Stimulated activated CD4-positive, alpha-beta T cell treated with anti-CD3 and anti-CD28 coated beads, Interleukin-1b, Interleukin-23, amount 100 ng/mL, for 4 hours (primary cell): ENCODE data around the gene MMP17.

ENCODE experiments used
- DNase-seq, 2 donors: peaks; one replicate each; pipeline ENCODE4 v3.0.0-alpha.2; 2020; ENCODE audit warnings: low read depth in 2 of 2

Gene MMP17

GRCh38 chr12:131849700-131850553, 21.7 kb downstream of the MMP17 start:
- DNase-seq: no peak

- no peak for DNase-seq
Measured at GRCh38 chr12:131850856-131851559, 22.8 kb downstream of the MMP17 start.

- no peak for DNase-seq
Measured at GRCh38 chr12:131851741-131852550, 23.8 kb downstream of the MMP17 start.

GRCh38 chr12:131852551-131853299, 24.5 kb downstream of the MMP17 start:
- no peak for DNase-seq

- no peak for DNase-seq
Measured at GRCh38 chr12:131853832-131854797, 25.9 kb downstream of the MMP17 start.

GRCh38 chr12:131854861-131855476, 26.8 kb downstream of the MMP17 start:
- no peak for DNase-seq

GRCh38 chr12:131855521-131856142, 27.4 kb downstream of the MMP17 start:
- DNase-seq: no peak

- DNase-seq: no peak
Measured at GRCh38 chr12:131856366-131857097, 28.3 kb downstream of the MMP17 start.

GRCh38 chr12:131857908-131858850, 30.0 kb downstream of the MMP17 start:
- DNase-seq: no peak

- DNase-seq: no peak
Measured at GRCh38 chr12:131860472-131861260, 32.5 kb downstream of the MMP17 start.

GRCh38 chr12:131861261-131862083, 33.3 kb downstream of the MMP17 start:
- DNase-seq: no peak

GRCh38 chr12:131862084-131862441, 33.9 kb downstream of the MMP17 start:
- DNase-seq: no peak

- DNase-seq: no peak
Measured at GRCh38 chr12:131862600-131862993, 34.4 kb downstream of the MMP17 start.

- DNase-seq: no peak
Measured at GRCh38 chr12:131862994-131863710, 35.0 kb downstream of the MMP17 start.

- DNase-seq: no peak
Measured at GRCh38 chr12:131863711-131864396, 35.7 kb downstream of the MMP17 start.
